Stimulated activated naive CD4-positive, alpha-beta T cell (primary cell): ENCODE measurements around the gene STX8.
A peak's percentile ranks its signal among the peaks of the same experiment; 100 is the strongest.
"Not testable (repeated sequence)": the region's sequence is repeated elsewhere in the genome, so short reads cannot be mapped to it uniquely, and the experiment has no call there.

Source experiments
- DNase-seq, 6 experiments: peaks; one replicate each; lab custom pipeline; 2025; lab: John Stamatoyannopoulos, UW

The STX8 gene, protein sequence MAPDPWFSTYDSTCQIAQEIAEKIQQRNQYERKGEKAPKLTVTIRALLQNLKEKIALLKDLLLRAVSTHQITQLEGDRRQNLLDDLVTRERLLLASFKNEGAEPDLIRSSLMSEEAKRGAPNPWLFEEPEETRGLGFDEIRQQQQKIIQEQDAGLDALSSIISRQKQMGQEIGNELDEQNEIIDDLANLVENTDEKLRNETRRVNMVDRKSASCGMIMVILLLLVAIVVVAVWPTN

DNA sequence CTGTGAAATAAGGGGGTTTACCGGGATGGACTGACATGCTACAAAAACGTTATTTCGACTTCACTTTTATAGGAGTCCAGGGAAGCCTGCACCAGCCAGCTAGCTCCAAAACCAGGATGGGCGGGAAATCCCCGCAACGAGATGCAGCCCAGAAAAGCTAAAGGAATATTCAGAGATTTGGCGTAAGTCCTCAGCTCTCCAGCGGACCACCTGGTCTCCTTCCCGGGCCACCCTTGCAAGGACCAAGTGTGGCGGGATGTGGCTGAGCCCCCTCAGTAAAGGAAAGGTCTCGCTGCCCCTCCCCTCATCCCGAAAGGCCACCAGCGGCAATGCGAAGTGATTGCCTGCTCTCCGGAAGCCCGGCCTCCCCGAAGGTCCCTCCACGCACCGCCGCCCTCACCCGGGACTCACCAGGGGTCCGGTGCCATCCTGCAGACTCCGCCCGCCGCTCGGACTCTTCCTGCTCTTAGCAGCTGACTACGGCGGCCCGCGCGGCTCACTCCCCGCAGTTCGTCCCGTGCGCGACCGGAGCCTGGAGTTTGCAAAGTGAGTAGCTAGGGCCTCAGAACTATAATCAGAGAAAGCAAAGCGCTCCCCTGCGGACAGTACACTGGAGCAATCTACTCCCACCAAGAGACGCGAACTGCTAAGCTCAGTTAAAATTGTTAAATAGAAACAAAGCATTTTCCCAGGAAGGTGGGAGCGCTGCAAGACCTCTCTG lies at the start of gene STX8:
Gene STX8 (minus strand): TSS at position 440 of the 721 bp plus-strand sequence. CDS start 12 bp downstream, at position 428.
- peak; percentile 44 to 75 (median 56) for DNase-seq

DNA sequence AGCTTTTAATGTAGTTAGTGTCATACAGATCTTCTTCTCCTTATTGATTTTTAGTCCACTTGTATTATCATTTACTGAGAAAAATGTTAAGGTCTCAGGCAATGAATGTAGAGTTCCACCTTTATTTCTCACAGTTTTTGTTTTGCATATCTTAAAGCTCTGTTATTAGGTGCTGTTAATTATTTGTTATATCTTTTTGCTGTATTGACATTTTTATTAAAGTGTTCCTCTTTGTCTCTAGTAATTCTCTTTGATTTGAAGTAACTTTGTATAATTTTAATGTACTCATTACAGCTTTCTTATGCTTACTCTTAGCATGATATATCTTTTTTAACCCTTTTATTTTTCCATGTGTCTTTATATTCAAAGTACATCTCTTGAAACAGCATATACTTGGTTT lies 47.3 kb upstream of the STX8 start:
- DNase-seq: no peak

DNA sequence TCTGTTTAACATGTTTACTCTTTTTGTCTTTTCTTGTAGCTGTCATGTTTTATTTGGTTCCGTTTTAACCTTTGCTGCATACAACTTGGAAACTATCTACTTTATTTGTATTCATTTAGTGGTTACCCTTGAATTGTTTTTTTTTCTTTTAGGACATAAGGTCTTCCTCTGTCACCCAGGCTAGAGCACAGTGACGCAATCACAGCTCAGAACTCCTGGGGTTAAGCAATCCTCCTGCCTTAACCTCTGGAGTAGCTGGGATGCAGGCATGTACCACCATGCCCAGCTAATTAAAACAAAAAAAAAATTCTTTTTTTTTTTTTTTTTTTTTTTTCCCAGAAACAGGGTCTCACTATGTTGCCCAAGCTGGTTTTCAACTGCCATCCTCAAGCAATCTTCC lies 39.9 kb upstream of the STX8 start:
- DNase-seq: no peak

DNA sequence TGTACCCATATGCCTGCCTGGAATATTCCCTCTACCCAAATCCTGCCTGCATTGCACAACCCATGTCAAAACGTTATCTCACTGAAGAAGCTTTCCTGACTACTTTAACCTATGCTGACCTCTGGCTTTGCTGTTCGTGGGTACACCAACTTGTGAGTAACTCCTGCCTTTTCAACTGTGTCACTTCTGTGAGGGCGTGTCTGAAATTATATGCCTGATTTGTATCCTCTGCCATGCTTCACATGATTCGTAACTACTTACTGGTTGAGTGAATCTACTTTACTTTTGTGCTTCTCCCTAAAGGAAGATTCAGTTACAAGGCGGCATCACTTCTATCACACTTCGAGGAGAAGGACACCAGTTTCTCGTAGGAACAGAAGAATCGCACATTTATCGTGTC lies 36.4 kb upstream of the STX8 start:
- DNase-seq: no peak

DNA sequence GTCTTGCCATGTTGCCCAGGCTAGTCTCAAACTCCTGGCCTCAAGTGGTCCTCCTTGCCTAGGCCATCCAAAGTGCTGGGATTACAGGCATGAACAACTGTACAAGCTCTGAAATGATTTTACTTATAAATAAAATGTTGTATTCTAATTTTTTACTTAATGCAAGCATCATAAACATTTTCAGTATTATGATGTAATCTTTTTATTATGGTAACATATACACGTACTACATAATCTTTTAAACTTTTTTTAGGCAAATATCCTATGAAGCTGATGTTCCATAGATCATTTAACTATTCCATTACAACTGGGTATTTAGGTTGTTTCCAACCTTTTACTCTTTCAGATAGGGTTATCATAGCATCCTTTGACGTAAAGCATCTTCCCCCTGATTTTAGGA lies 35.9 kb upstream of the STX8 start:
- no peak for DNase-seq

DNA sequence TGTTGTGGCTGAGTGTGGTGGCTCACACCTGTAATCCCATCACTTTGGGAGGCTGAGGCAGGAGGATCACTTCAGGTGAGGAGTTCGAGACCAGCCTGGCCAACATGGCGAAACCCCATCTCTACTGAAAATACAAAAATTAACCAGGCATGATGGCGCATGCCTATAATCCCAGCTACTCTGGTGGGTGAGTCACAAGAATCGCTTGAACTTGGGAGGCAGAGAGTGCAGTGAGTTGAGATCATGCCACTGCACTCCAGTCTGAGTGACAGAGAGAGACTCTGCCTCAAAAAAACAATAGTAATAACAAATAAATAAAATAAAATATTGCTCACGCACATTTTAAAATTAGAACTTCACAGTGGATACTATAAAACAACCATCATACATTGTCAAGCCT lies 31.4 kb upstream of the STX8 start:
- DNase-seq: not testable (repeated sequence)

- DNase-seq: no peak
Measured at GRCh38 chr17:9606453-9606852, 30.8 kb upstream of the STX8 start.

GRCh38 chr17:9604583-9604982 lies 29.0 kb upstream of the STX8 start:
- not testable (repeated sequence) for DNase-seq

GRCh38 chr17:9598661-9599060 lies 23.0 kb upstream of the STX8 start:
- no peak for DNase-seq

DNA sequence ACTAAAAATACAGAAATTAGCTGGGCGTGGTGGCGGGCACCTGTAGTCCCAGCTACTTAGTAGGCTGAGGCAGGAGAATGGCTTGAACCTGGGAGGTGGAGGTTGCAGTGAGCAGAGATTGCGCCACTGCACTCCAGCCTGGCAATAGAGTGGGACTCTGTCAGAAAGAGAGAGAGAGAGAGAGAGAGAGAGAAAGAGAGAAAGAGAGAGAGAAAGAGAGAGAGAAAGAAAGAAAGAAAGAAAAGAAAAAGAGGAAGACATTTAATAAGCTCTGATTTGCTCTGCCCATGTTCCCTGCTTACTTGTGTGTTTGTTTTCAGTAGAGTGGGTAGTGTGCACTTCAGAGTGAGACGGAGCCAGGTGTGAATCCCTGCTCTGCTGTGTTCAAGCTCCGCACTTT lies 22.0 kb upstream of the STX8 start:
- DNase-seq: not testable (repeated sequence)

DNA sequence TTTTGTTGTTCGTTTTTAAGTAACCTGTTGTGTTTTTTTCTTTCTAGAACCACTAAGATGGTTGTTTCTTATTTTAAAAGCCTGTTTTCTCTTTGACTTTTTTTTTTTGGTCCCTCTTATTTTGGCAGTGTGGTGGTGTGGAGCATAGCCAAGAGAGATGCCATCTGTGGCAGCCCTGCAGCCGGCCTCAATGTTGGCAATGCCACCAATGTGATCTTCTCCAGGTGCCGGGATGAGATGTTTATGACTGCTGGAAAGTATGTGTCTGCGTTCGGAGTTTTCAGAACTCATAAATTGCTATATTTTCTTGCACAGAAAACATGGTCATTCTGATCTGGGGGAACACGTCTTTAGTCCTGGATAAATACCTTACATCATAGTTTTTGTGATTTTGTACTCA lies 18.4 kb upstream of the STX8 start:
- no peak for DNase-seq

- no peak for DNase-seq
Measured at GRCh38 chr17:9587969-9588656, 12.5 kb upstream of the STX8 start.

- peak in 1 of 6 experiments; percentile 10 for DNase-seq
Measured at GRCh38 chr17:9577373-9577709, 1.7 kb upstream of the STX8 start.

DNA sequence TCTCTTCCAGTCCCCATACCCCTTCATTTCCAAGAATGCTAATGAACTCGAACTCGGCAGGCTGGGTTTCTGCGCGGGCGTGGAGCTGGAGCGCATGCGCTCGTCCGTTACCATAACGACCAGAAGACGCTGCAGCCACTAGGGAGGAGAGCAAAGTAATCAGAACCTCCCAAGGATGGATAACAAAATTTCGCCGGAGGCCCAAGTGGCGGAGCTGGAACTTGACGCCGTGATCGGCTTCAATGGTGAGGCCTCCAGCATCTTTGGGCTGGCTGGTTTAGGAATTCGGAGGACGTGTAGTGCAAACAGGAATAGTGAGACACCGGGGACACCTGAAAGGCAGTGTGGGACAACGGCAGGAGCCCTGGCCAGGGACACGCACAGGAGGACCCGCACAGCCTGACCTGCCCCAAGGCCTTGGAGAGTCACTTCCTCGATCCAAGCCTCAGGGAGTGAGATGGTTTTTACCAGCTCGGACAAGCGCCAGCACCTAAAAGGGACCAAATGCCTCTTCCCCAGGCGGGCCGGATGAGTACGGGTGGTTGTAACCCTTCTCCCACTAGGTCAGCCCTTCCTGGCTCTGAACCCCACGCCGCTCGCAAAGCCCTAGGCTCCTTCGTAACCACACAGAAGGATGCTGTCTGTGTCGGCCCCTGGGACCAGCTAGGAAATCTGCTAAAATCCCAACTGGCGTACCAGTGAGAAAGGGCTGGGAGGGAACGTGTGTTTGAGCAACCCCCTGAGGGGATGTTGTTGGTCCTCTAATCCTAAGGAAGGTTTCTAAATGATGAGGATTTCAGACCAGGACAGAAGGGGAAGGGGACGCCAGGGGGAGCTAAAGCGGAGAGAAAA lies 1.1 kb upstream of the STX8 start, which contains the start of gene CFAP52:
Gene CFAP52 (plus strand): TSS at position 122 of the 852 bp plus-strand sequence. CDS start 54 bp downstream, at position 176.
- peak; percentile 46 to 77 (median 62) for DNase-seq

GRCh38 chr17:9571201-9571600 lies 4.4 kb downstream of the STX8 start:
- DNase-seq: no peak

DNA sequence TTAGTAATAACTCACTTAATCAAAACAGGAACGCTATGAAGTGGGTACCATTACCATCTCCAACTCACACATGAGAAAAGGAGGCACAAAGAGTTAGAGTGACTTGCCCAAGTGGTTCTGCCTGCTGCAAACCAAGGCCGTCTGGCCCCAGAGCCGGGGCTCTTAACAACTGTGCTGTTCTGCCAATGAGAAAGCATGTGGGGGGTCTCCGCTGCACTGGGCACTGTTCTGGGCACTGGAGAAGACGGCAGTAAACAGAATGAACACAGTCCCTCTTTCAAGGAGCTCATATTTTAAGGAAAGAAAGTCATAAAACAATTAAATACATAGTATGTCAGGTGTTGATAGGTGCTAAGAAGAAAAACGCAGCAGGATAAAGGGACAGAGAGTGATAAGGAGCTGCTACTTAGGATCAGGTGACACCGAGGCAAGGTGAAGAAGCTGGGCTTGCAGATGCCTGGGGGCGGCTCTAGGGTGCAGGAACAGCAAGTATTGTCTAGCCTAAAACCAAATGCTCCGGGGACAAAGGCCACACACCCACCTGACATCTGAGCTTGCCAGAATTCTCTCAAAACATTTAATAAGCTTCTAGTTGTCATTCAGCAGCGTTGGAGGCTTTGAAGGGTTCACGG lies 6.5 kb downstream of the STX8 start:
- no peak for DNase-seq

DNA sequence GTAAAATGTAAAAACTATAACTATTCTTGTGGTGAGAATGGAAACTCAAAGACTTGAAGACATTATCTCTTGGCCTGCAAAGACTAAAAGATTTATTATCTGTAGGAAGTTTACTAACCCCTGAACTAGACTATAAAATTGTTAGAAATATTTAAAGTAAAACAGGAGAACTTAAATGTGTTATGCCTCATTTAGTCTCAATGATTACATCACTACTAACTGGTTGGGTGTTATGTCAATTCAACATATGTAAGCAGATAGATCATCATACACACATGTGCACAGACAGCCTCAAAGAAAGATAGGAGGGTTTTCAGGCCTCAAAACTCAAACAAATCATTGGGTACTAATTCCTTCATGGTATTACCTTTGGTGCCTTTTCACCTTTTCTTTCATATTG lies 7.6 kb downstream of the STX8 start:
- no peak for DNase-seq

DNA sequence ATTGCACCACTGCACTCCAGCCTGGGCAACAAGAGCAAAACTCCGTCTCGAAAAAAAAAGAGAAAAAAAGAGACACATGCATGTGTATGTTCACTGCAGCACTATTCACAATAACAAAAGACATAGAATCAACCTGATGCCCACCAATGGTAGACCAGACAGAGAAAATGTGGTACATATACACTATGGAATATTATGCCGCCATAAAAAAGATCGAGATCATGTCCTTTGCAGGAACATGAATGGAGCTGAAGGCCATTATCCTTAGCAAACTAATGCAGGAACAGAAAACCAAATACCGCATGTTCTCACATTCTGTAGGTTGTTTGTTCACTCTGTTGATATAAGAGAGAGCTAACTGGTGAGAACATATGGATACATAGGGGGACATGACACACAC lies 8.9 kb downstream of the STX8 start:
- DNase-seq: not testable (repeated sequence)

GRCh38 chr17:9566067-9566466 lies 9.6 kb downstream of the STX8 start:
- DNase-seq: peak in 1 of 6 experiments; percentile 8

- no peak for DNase-seq
Measured at GRCh38 chr17:9564104-9564503, 11.5 kb downstream of the STX8 start.

GRCh38 chr17:9557857-9558256 lies 17.8 kb downstream of the STX8 start:
- DNase-seq: no peak
